ENCODE data around the gene CCDC121.

DNA sequence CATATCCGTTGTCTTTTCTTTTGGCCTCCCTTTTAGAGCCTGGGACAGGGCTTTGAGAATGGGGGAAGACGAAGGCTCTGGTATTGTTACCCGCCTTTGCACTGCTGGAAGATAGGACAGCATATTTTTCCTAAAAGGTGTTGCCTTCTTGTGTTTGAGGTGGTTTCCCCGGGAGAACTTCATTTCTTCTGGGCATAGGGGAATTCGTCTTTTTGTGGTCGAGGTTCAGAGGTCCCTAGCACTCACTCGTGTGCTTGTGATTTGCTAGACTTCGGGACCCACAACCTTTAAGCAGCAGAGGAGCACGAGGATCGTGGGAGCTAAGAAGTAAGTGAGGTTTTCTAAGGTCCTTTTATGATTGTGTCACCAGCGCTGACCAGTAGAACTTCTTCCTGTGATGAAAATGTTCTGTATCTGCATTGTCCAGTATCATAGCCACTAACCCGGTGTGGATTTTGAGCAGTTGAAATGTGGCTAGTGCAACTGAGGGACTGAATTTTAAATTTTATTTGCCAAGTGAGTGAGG lies 45.4 kb downstream of the CCDC121 start:
- TF ChIP-seq CTCF (conservative IDR thresholded peaks at IDR 0.05; ENCODE audit: low read depth, low read length) (no peak), EZH2 (IDR thresholded peaks at IDR 0.05; ENCODE audit: borderline replicate concordance, low read depth, low read length, poor library complexity, severe bottlenecking) (no peak)

All from A673 (cell line).